ENCODE results near the gene CMAS. TPM values are rescaled to one million over a fixed set of nuclear protein-coding genes. Genes with fewer than 3 reads are reported as not detected.

The CMAS gene
- total RNA-seq, 1 donor from 2014 or later: 37.9 TPM

GRCh38 chr12:22008196-22008595, 37.8 kb upstream of the CMAS start:
- TF ChIP-seq, protein P1, sequence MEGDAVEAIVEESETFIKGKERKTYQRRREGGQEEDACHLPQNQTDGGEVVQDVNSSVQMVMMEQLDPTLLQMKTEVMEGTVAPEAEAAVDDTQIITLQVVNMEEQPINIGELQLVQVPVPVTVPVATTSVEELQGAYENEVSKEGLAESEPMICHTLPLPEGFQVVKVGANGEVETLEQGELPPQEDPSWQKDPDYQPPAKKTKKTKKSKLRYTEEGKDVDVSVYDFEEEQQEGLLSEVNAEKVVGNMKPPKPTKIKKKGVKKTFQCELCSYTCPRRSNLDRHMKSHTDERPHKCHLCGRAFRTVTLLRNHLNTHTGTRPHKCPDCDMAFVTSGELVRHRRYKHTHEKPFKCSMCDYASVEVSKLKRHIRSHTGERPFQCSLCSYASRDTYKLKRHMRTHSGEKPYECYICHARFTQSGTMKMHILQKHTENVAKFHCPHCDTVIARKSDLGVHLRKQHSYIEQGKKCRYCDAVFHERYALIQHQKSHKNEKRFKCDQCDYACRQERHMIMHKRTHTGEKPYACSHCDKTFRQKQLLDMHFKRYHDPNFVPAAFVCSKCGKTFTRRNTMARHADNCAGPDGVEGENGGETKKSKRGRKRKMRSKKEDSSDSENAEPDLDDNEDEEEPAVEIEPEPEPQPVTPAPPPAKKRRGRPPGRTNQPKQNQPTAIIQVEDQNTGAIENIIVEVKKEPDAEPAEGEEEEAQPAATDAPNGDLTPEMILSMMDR (IDR thresholded peaks at IDR 0.05; ENCODE audit: insufficient read depth, low read depth, low read length): no peak
- no peak for TF ChIP-seq EZH2 (IDR thresholded peaks at IDR 0.05; ENCODE audit: insufficient read depth, low read length)

DNA sequence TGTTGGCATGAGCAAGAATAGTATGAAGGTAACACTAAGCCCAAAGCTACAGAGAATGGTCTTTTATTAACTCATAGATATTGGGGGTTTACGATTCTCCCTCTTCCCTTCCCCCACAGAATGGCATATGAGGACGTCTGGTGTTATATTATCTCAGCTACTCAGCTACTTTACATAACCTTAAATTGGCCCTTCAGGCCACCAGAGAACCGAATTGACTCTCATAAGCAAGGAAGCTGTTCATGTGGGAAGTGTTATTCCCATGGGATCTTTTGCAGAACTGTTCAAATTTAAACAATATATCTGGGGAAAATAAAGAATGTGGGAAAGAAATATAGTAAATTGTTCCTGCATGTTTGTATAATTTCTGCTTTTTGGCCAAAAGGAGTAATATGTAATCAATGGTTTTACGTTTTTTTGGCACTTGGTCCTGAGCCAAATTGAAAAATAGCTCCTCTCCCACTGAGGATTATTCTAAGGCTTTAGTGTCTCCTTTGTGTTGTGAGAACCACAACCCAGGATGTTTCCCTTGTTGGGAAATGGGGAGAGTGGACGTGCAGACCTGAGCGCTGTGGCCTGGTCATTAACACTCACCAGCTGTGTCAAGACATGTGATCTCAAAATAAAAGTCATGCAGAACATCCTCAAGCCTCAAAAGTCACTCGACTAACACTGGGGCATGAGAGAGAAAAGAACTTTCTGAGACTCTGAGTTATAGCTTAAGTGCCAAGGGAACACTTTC, 31.8 kb upstream of the CMAS start:
- H3K4me3 Mint-ChIP-seq (ENCODE audit: unreplicated experiment): no peak overlapping the region
- Histone ChIP-seq H3K9ac (ENCODE audit: low read length) (no peak overlapping the region), H3K9me3 (ENCODE audit: insufficient read depth, low read depth, low read length) (no peaks in the 10 kb centered on the region), H3K79me2 (ENCODE audit: insufficient read depth, low read length) (no peaks in the 10 kb centered on the region), H3K27ac (ENCODE audit: low read depth, low read length) (no peak overlapping the region), H3K4me3 (ENCODE audit: insufficient read depth, low read depth, low read length) (no peak overlapping the region), H3K4me2 (ENCODE audit: low read length) (no peak overlapping the region), H3K36me3 (ENCODE audit: insufficient read depth, low read length) (no peaks in the 10 kb centered on the region), H2AFZ (ENCODE audit: low read depth, low read length) (peak overlapping the region; percentile 21), H3K27me3 (ENCODE audit: insufficient read depth, low read length) (no peaks in the 10 kb centered on the region), H4K20me1 (ENCODE audit: insufficient read depth, low read length) (no peaks in the 10 kb centered on the region), H3K4me1 (ENCODE audit: insufficient read depth, low read length) (no peaks in the 10 kb centered on the region)
- no peak for FAIRE-seq
- no peaks in the 10 kb centered on the region for H3K36me3 Mint-ChIP-seq (ENCODE audit: low read depth, unreplicated experiment)
- no peak overlapping the region for H3K27ac Mint-ChIP-seq (ENCODE audit: unreplicated experiment)
- no peaks in the 10 kb centered on the region for H3K27me3 Mint-ChIP-seq (ENCODE audit: low read depth, unreplicated experiment)
- H3K4me1 Mint-ChIP-seq (ENCODE audit: low read depth, unreplicated experiment): no peaks in the 10 kb centered on the region
- no peak for DNase-seq (ENCODE audit: low read depth)
- TF ChIP-seq, protein P1 (IDR thresholded peaks at IDR 0.05; ENCODE audit: insufficient read depth, low read depth, low read length): no peak
- TF ChIP-seq EZH2 (IDR thresholded peaks at IDR 0.05; ENCODE audit: insufficient read depth, low read length): no peak
- H3K9me3 Mint-ChIP-seq (ENCODE audit: unreplicated experiment): no peaks in the 10 kb centered on the region

More at GRCh38 chr12:22008196-22008595, 37.8 kb upstream of the CMAS start:
- H3K4me3 Mint-ChIP-seq (ENCODE audit: unreplicated experiment): no peak overlapping the region
- Histone ChIP-seq H2AFZ (ENCODE audit: low read depth, low read length) (no peak overlapping the region), H4K20me1 (ENCODE audit: insufficient read depth, low read length) (no peaks in the 10 kb centered on the region), H3K9me3 (ENCODE audit: insufficient read depth, low read depth, low read length) (no peaks in the 10 kb centered on the region), H3K9ac (ENCODE audit: low read length) (no peak overlapping the region), H3K4me1 (ENCODE audit: insufficient read depth, low read length) (no peaks in the 10 kb centered on the region), H3K4me3 (ENCODE audit: insufficient read depth, low read depth, low read length) (no peak overlapping the region), H3K27me3 (ENCODE audit: insufficient read depth, low read length) (no peaks in the 10 kb centered on the region), H3K4me2 (ENCODE audit: low read length) (no peak overlapping the region), H3K79me2 (ENCODE audit: insufficient read depth, low read length) (no peaks in the 10 kb centered on the region), H3K36me3 (ENCODE audit: insufficient read depth, low read length) (no peaks in the 10 kb centered on the region), H3K27ac (ENCODE audit: low read depth, low read length) (no peak overlapping the region)
- FAIRE-seq: no peak
- H3K9me3 Mint-ChIP-seq (ENCODE audit: unreplicated experiment): no peaks in the 10 kb centered on the region
- H3K36me3 Mint-ChIP-seq (ENCODE audit: low read depth, unreplicated experiment): peaks cover 2% of the 10 kb centered on the region
- no peak for DNase-seq (ENCODE audit: low read depth)
- H3K27ac Mint-ChIP-seq (ENCODE audit: unreplicated experiment): no peak overlapping the region
- H3K27me3 Mint-ChIP-seq (ENCODE audit: low read depth, unreplicated experiment): no peaks in the 10 kb centered on the region
- H3K4me1 Mint-ChIP-seq (ENCODE audit: low read depth, unreplicated experiment): no peaks in the 10 kb centered on the region

- no peaks in the 10 kb centered on the region for H3K27me3 ChIP-seq (ENCODE audit: insufficient read depth, low read length)
- H3K9me3 ChIP-seq (ENCODE audit: insufficient read depth, low read depth, low read length): no peaks in the 10 kb centered on the region
- no peak overlapping the region for H3K27ac ChIP-seq (ENCODE audit: low read depth, low read length)
- no peaks in the 10 kb centered on the region for H3K4me1 ChIP-seq (ENCODE audit: insufficient read depth, low read length)
- peak overlapping the region; percentile 21 for H2AFZ ChIP-seq (ENCODE audit: low read depth, low read length)
- Mint-ChIP-seq H3K4me3 (ENCODE audit: unreplicated experiment) (no peak overlapping the region), H3K27me3 (ENCODE audit: low read depth, unreplicated experiment) (no peaks in the 10 kb centered on the region), H3K27ac (ENCODE audit: unreplicated experiment) (no peak overlapping the region), H3K4me1 (ENCODE audit: low read depth, unreplicated experiment) (no peaks in the 10 kb centered on the region), H3K36me3 (ENCODE audit: low read depth, unreplicated experiment) (no peaks in the 10 kb centered on the region), H3K9me3 (ENCODE audit: unreplicated experiment) (no peaks in the 10 kb centered on the region)
- H3K9ac ChIP-seq (ENCODE audit: low read length): no peak overlapping the region
- no peaks in the 10 kb centered on the region for H3K79me2 ChIP-seq (ENCODE audit: insufficient read depth, low read length)
- TF ChIP-seq, protein P1 (IDR thresholded peaks at IDR 0.05; ENCODE audit: insufficient read depth, low read depth, low read length): no peak
- no peak for TF ChIP-seq EZH2 (IDR thresholded peaks at IDR 0.05; ENCODE audit: insufficient read depth, low read length)
- H3K4me3 ChIP-seq (ENCODE audit: insufficient read depth, low read depth, low read length): no peak overlapping the region
- no peaks in the 10 kb centered on the region for H4K20me1 ChIP-seq (ENCODE audit: insufficient read depth, low read length)
- no peak overlapping the region for H3K4me2 ChIP-seq (ENCODE audit: low read length)
- DNase-seq (ENCODE audit: low read depth) (no peak), FAIRE-seq (no peak)
- H3K36me3 ChIP-seq (ENCODE audit: insufficient read depth, low read length): no peaks in the 10 kb centered on the region
Measured at GRCh38 chr12:22014783-22015144, 31.3 kb upstream of the CMAS start.

Measured in astrocyte (in vitro differentiated cells and primary cell).